OCI-LY3 (cell line): Measurements from ENCODE around the gene RRP1B.

ENCODE experiments used
- EZH2phosphoT487 ChIP-seq: fragments of 200-600 bp; shearing (Covaris generic); IDR thresholded peaks from 2 replicates; pipeline ENCODE4 v1.6.1; 2018; ENCODE audit warnings: antibody characterized with exemption, mixed run types, low read depth
- TF ChIP-seq, protein P1 (sequence below): fragments of 200-600, 300-600 bp; sonication (generic); IDR thresholded peaks from 2 replicates; pipeline ENCODE4 v1.5.1; 2014; ENCODE audit warnings: antibody characterized with exemption, low read length, low read depth

DNA sequence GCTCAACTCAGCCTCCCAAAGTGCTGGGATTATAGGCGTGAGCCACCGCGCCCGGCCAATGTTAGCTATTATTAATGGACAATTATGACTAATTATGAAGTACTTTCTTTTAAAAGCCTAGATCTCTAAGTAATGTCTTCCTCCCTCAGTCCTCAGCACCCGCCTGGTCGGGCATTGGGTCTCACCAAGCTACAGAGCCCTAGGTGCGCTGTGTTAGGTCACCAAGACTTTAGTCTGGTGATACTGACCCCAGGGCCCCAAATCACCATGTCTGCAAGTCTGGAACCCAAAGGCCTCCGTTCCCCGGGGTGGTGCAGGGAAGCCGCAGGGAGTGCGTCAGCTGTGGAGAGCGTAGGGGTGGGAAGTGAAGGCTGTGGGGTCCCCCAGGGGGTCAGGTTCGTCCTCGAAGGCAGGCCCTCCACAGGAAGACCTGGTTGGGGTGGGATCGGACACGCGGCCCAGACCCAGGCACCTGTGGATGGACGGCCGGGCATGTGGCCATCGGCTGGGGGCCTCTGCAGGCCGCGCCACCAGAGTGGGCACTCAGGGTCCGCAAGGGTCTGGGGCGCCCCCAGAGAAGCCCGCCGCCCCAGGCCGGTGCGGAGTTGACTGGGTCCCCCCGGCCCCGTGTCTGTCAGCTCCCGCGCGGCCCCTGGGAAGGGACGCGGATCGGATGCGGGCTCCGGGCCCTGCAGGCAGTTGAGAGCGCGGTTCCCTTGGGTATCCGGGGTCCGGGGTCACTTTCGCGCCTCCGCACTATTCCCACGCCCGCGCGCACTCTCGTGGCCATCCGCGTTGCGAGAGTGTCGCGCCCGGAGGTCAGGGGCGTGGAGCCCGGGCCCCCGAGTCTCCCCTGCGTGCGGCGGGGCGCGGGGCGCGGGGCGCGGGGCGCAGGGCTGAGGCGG, 58.9 kb downstream of the RRP1B start:
- TF ChIP-seq, protein P1, sequence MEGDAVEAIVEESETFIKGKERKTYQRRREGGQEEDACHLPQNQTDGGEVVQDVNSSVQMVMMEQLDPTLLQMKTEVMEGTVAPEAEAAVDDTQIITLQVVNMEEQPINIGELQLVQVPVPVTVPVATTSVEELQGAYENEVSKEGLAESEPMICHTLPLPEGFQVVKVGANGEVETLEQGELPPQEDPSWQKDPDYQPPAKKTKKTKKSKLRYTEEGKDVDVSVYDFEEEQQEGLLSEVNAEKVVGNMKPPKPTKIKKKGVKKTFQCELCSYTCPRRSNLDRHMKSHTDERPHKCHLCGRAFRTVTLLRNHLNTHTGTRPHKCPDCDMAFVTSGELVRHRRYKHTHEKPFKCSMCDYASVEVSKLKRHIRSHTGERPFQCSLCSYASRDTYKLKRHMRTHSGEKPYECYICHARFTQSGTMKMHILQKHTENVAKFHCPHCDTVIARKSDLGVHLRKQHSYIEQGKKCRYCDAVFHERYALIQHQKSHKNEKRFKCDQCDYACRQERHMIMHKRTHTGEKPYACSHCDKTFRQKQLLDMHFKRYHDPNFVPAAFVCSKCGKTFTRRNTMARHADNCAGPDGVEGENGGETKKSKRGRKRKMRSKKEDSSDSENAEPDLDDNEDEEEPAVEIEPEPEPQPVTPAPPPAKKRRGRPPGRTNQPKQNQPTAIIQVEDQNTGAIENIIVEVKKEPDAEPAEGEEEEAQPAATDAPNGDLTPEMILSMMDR, result no peak
- no peak for TF ChIP-seq EZH2phosphoT487
